H1 (cell line): Measurements from ENCODE around the gene DSTN. TPM values are rescaled to one million over a fixed set of nuclear protein-coding genes. Genes with fewer than 3 reads are reported as not detected.
A peak's percentile ranks its signal among the peaks of the same experiment; 100 is the strongest.

Experiments used
- ASH2L ChIP-seq: fragments of 200-600, 300-600 bp; sonication (generic); IDR thresholded peaks from one replicate; pipeline ENCODE4 v1.7.1; 2017; ENCODE audit warnings: low read length
- CBX5 ChIP-seq: fragments of 300-800, 300-1000 bp; sonication (generic); IDR thresholded peaks from 2 replicates; pipeline ENCODE4 v1.7.1; 2016; ENCODE audit warnings: antibody characterized with exemption, low read length, low read depth
- CHD1 ChIP-seq: IDR thresholded peaks from 2 replicates; pipeline ENCODE4 v1.6.1; 2012; ENCODE audit warnings: low read depth, low read length, improper control_type of control experiment
- CTBP2 ChIP-seq: IDR thresholded peaks from 2 replicates; pipeline ENCODE4 v1.7.0; 2011; ENCODE audit warnings: borderline replicate concordance, mild to moderate bottlenecking, moderate library complexity, mixed read lengths, low read length; ENCODE audit not compliant: insufficient read depth, insufficient read length
- EZH2 ChIP-seq: fragments of 200-600 bp; sonication (generic); IDR thresholded peaks from 2 replicates; pipeline ENCODE4 v1.7.1; 2012; ENCODE audit warnings: low read depth, mild to moderate bottlenecking, moderate library complexity, low read length, inconsistent platforms; ENCODE audit not compliant: severe bottlenecking
- FOSL1 ChIP-seq: IDR thresholded peaks from 2 replicates; pipeline ENCODE4 v1.6.1; 2011; ENCODE audit warnings: mild to moderate bottlenecking, low read depth, low read length, moderate library complexity; ENCODE audit not compliant: insufficient read depth
- MAX ChIP-seq: IDR thresholded peaks from 2 replicates; pipeline ENCODE4 v1.6.1; 2012; ENCODE audit warnings: inconsistent platforms
- POLR2A ChIP-seq, 2 experiments: IDR thresholded peaks; 1 replicate in 1 of 2; 2 replicates in 1 of 2; pipeline ENCODE4 v1.6.1; 2011; ENCODE audit warnings: low read depth in 2 of 2, low read length in 2 of 2, mild to moderate bottlenecking in 2 of 2; ENCODE audit errors: control extremely low read depth in 1 of 2
- RNF2 ChIP-seq: fragments of 200-900, 300-1000 bp; sonication (generic); IDR thresholded peaks from 2 replicates; pipeline ENCODE4 v1.7.1; 2016; ENCODE audit warnings: borderline replicate concordance, low read depth, mild to moderate bottlenecking, antibody characterized with exemption, low read length; ENCODE audit not compliant: poor library complexity, severe bottlenecking; ENCODE audit errors: missing control alignments
- SAP30 ChIP-seq: fragments of 300-600 bp; sonication (generic); IDR thresholded peaks from 2 replicates; pipeline ENCODE4 v1.7.1; 2012; ENCODE audit warnings: low read length, moderate library complexity, mild to moderate bottlenecking, inconsistent platforms; ENCODE audit not compliant: insufficient read depth, insufficient replicate concordance
- SIN3A ChIP-seq, 2 experiments: IDR thresholded peaks in 1 of 2; conservative IDR thresholded peaks in 1 of 2; 2 replicates each; pipeline ENCODE4 v1.6.1; 2011 to 2012; ENCODE audit warnings: low read length in 2 of 2, improper control_type of control experiment in 1 of 2, low read depth in 1 of 2, mild to moderate bottlenecking in 1 of 2
- SIRT6 ChIP-seq: IDR thresholded peaks from one replicate; pipeline ENCODE4 v1.7.1; 2012; ENCODE audit warnings: low read length, inconsistent platforms
- SIX5 ChIP-seq: IDR thresholded peaks from 2 replicates; pipeline ENCODE4 v1.6.1; 2011; ENCODE audit warnings: mild to moderate bottlenecking, low read depth, low read length
- SRF ChIP-seq: IDR thresholded peaks from 2 replicates; pipeline ENCODE4 v1.6.1; 2011; ENCODE audit warnings: mild to moderate bottlenecking, low read depth, low read length, moderate library complexity
- TCF12 ChIP-seq: IDR thresholded peaks from 2 replicates; pipeline ENCODE4 v1.6.1; 2011; ENCODE audit warnings: low read depth, mild to moderate bottlenecking, low read length
- USF2 ChIP-seq: IDR thresholded peaks from 2 replicates; pipeline ENCODE4 v1.6.1; 2011; ENCODE audit warnings: low read length, improper control_type of control experiment
- polyA plus RNA-seq, 7 experiments: library from polyadenylated mRNA; depleted of rRNA in 3 of 7; stranded (reverse) in 5 of 7; unstranded in 2 of 7; fragments of >200 nt in 5 of 7; fragments of 200-250 nt in 2 of 7; gene quantifications; 1 replicate in 5 of 7; 2 replicates in 1 of 7; 4 replicates in 1 of 7; pipeline versions ENCODE4 v1.2.1 to v1.2.3, GENCODE V29; 2011 to 2013; ENCODE audit warnings: missing spikeins in 2 of 7, mixed read lengths in 2 of 7
- total RNA-seq: library from RNA; stranded (reverse); fragmentation: NEBNext Ultra II Directional; extraction: Animal tissue kit (Norgen Biotek cat#: 25700); gene quantifications from 2 replicates; pipeline ENCODE4 v1.2.1, GENCODE V29; 2021

DSTN gene
- total and polyA plus RNA-seq, 2 of the 8 experiments (the other 6 are each of a cell fraction or from before 2014, with no cell fraction given) = 43.3 to 208 TPM

- no peak for TF ChIP-seq SIRT6
- TF ChIP-seq RNF2 = no peak
- TF ChIP-seq ASH2L = no peak
- TF ChIP-seq SIN3A (conservative IDR thresholded peaks at IDR 0.05 in 1 of 2, IDR thresholded peaks at IDR 0.05 in 1 of 2; ENCODE audit: low read depth in 1 of 2, low read length in 2 of 2) = no peak
- TF ChIP-seq USF2 = peak; percentile 86
- TF ChIP-seq FOSL1 = no peak
- TF ChIP-seq CHD1 = no peak
- no peak for TF ChIP-seq POLR2A (IDR thresholded peaks at IDR 0.05; ENCODE audit: control extremely low read depth in 1 of 2, low read depth in 2 of 2, low read length in 2 of 2)
- TF ChIP-seq CBX5 = no peak
- peak; percentile 42; the same call in 1 of the 2 replicates for TF ChIP-seq MAX
- TF ChIP-seq CTBP2 = no peak
- no peak for TF ChIP-seq EZH2
- TF ChIP-seq TCF12 = no peak
- TF ChIP-seq SIX5 = no peak
- TF ChIP-seq SRF = no peak
- TF ChIP-seq SAP30 = no peak
Measured at GRCh38 chr20:17533396-17533795, 36.5 kb upstream of the DSTN start (continued).
